Upper lobe of left lung (tissue), 4 donors: ENCODE measurements around the gene PTH2R.

Source experiments
- EP300 ChIP-seq, 4 donors: sonication (generic); formaldehyde crosslinking; IDR thresholded peaks; one replicate each; pipeline ENCODE4 v1.5.1; 2017; ENCODE audit warnings: antibody characterized with exemption in 4 of 4, control low read depth in 2 of 4
- POLR2A ChIP-seq, 4 donors: fragments of 450-650 bp; IDR thresholded peaks; one replicate each; pipeline ENCODE4 v1.5.1; 2016 to 2017; ENCODE audit warnings: antibody characterized with exemption in 4 of 4, mild to moderate bottlenecking in 2 of 4
- POLR2AphosphoS5 ChIP-seq, 2 donors: sonication (generic); formaldehyde crosslinking; IDR thresholded peaks; one replicate each; pipeline ENCODE4 v1.5.1; 2017; ENCODE audit warnings: antibody characterized with exemption in 2 of 2
- TF ChIP-seq, protein P1 (sequence below), 6 experiments: fragments of 450-650 bp in 4 of 6; fragments of 200-600 bp in 2 of 6; sonication (generic) in 2 of 6; IDR thresholded peaks; one replicate each; pipeline ENCODE4 v1.5.1; 2016 to 2019; ENCODE audit warnings: antibody characterized with exemption in 6 of 6

DNA sequence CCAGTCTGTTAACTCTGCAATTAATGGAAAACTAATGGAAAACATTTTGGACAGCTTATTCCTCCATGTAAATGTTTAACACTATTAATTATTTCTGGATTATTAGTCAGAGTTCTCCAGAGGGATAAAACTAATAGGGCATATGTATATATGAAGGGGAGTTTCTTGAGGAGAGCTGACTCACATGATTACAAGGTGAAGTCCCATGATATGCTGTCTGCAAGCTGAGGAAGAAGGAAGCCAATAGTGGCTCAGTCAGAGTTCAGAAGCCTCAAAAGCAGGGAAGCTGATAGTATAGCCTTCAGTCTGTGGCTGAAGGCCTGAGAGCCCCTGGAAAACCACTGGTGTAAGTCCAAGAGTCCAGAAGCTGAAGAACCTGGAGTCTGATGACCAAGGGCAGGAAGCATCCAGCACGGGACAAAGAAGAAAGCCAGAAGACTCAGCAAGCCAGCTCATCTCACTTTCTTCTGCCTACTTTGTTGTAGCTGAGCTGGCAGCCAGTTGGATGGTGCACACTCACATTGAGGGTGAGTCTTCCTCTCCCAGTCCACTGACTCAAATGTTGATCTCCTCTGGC lies 136.0 kb downstream of the PTH2R start:
- TF ChIP-seq, protein P1, sequence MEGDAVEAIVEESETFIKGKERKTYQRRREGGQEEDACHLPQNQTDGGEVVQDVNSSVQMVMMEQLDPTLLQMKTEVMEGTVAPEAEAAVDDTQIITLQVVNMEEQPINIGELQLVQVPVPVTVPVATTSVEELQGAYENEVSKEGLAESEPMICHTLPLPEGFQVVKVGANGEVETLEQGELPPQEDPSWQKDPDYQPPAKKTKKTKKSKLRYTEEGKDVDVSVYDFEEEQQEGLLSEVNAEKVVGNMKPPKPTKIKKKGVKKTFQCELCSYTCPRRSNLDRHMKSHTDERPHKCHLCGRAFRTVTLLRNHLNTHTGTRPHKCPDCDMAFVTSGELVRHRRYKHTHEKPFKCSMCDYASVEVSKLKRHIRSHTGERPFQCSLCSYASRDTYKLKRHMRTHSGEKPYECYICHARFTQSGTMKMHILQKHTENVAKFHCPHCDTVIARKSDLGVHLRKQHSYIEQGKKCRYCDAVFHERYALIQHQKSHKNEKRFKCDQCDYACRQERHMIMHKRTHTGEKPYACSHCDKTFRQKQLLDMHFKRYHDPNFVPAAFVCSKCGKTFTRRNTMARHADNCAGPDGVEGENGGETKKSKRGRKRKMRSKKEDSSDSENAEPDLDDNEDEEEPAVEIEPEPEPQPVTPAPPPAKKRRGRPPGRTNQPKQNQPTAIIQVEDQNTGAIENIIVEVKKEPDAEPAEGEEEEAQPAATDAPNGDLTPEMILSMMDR (IDR thresholded peaks at IDR 0.05): no peak
- TF ChIP-seq POLR2AphosphoS5 (IDR thresholded peaks at IDR 0.05) (no peak), EP300 (IDR thresholded peaks at IDR 0.05) (no peak), POLR2A (IDR thresholded peaks at IDR 0.05) (no peak)
